A549 (cell line): Measurements from ENCODE around the gene OBSCN.

Experiments
- CEBPB ChIP-seq, 2 experiments: fragments of >200 bp in 1 of 2; sonication (Bioruptor Twin) in 1 of 2; formaldehyde crosslinking in 1 of 2; IDR thresholded peaks; 2 replicates each; pipeline ENCODE4 v1.6.1; 2012 to 2016
- HDAC2 ChIP-seq: fragments of 200-600 bp; sonication (generic); IDR thresholded peaks from 2 replicates; pipeline ENCODE4 v1.6.1; 2016
- JUN ChIP-seq, 2 experiments: fragments of >200 bp; sonication (Bioruptor Twin); formaldehyde crosslinking; IDR thresholded peaks; 2 replicates in 1 of 2; 3 replicates in 1 of 2; pipeline ENCODE4 v1.6.1; 2016 to 2017
- POLR2A ChIP-seq: IDR thresholded peaks from 2 replicates; pipeline ENCODE4 v1.6.1; 2012; ENCODE audit warnings: mild to moderate bottlenecking, low read length
- RAD21 ChIP-seq, 2 experiments: fragments of >200 bp in 1 of 2; sonication (Bioruptor Twin) in 1 of 2; formaldehyde crosslinking in 1 of 2; IDR thresholded peaks in 1 of 2; conservative IDR thresholded peaks in 1 of 2; 2 replicates in 1 of 2; 3 replicates in 1 of 2; pipeline ENCODE4 v1.6.1; 2012 to 2018; ENCODE audit warnings: inconsistent platforms in 1 of 2
- SMC3 ChIP-seq: fragments of >200 bp; sonication (Bioruptor Twin); formaldehyde crosslinking; IDR thresholded peaks from 3 replicates; pipeline ENCODE4 v1.6.1; 2018; ENCODE audit warnings: inconsistent platforms
- TP53 ChIP-seq: fragments of 250-450 bp; sonication (Bioruptor Pico); IDR thresholded peaks from 2 replicates; pipeline ENCODE4 v1.5.0; 2021; ENCODE audit warnings: mild to moderate bottlenecking, moderate library complexity
- TF ChIP-seq, protein P1 (sequence below): fragments of >200 bp; sonication (Bioruptor Twin); formaldehyde crosslinking; IDR thresholded peaks from 3 replicates; pipeline ENCODE4 v1.5.1; 2016
- TF ChIP-seq, protein P2 (sequence below): IDR thresholded peaks from 2 replicates; pipeline ENCODE4 v1.6.1; 2012

- TF ChIP-seq, protein P1, sequence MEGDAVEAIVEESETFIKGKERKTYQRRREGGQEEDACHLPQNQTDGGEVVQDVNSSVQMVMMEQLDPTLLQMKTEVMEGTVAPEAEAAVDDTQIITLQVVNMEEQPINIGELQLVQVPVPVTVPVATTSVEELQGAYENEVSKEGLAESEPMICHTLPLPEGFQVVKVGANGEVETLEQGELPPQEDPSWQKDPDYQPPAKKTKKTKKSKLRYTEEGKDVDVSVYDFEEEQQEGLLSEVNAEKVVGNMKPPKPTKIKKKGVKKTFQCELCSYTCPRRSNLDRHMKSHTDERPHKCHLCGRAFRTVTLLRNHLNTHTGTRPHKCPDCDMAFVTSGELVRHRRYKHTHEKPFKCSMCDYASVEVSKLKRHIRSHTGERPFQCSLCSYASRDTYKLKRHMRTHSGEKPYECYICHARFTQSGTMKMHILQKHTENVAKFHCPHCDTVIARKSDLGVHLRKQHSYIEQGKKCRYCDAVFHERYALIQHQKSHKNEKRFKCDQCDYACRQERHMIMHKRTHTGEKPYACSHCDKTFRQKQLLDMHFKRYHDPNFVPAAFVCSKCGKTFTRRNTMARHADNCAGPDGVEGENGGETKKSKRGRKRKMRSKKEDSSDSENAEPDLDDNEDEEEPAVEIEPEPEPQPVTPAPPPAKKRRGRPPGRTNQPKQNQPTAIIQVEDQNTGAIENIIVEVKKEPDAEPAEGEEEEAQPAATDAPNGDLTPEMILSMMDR, result no peak
- TF ChIP-seq SMC3 (no peak), RAD21 (conservative IDR thresholded peaks at IDR 0.05 in 1 of 2, IDR thresholded peaks at IDR 0.05 in 1 of 2) (no peak), CEBPB (IDR thresholded peaks at IDR 0.05) (no peak), JUN (IDR thresholded peaks at IDR 0.05) (no peak), POLR2A (no peak), HDAC2 (no peak), TP53 (CRISPR knock-in tag) (no peak)
- TF ChIP-seq, protein P2, sequence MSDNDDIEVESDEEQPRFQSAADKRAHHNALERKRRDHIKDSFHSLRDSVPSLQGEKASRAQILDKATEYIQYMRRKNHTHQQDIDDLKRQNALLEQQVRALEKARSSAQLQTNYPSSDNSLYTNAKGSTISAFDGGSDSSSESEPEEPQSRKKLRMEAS, result no peak
Measured at GRCh38 chr1:228178737-228179684, 28.8 kb upstream of the OBSCN start.
